ENCODE measurements around the gene PHKG1. TPM values are rescaled to one million over a fixed set of nuclear protein-coding genes. Genes with fewer than 3 reads are reported as not detected.

Gene PHKG1
- polyA plus RNA-seq, 1 donor (not counting 4 experiments of a cell fraction or from before 2014, with no cell fraction given), result 0.25 TPM

DNA sequence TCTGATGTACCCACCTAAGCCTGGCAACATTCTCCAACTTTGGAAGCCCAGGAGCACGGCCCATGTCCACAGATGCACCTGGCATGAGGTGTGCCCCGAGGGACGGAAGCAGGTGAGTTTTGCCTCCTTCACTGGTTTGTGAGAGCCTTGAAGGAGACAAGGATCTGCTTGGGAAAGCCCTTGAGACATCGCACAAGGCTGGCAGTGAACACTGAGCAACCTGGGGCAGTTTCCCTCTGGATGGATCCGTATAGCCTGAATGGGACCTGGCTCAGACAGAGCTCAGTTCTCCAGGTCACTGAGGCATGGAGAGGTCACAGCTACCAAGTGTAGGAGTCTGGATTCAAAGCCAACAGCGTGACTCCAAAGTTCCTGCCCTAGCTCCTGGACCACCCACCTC is 32.2 kb upstream of the PHKG1 start:
- Histone ChIP-seq H3K4me1 (ENCODE audit: control insufficient read depth, extremely low read depth, insufficient read depth, low read length) (no peaks in the 10 kb centered on the region), H2AFZ (ENCODE audit: control insufficient read depth, low read length) (no peak overlapping the region), H3K9me3 (ENCODE audit: control insufficient read depth, low read depth, low read length) (no peaks in the 10 kb centered on the region), H3K4me2 (ENCODE audit: control insufficient read depth, extremely low read depth, insufficient read depth, low read depth, low read length) (no peak overlapping the region), H3K27ac (ENCODE audit: control insufficient read depth, insufficient read depth, low read length) (no peak overlapping the region), H3K27me3 (ENCODE audit: control insufficient read depth, extremely low read depth, insufficient read depth, low read length) (no peaks in the 10 kb centered on the region), H4K20me1 (ENCODE audit: control insufficient read depth, extremely low read depth, insufficient read depth, low read length) (no peaks in the 10 kb centered on the region), H3K4me3 (ENCODE audit: control insufficient read depth in 2 of 3, extremely low read depth in 1 of 3, insufficient read depth in 2 of 3, low read depth in 1 of 3, low read length in 3 of 3) (no peak overlapping the region), H3K36me3 (ENCODE audit: control insufficient read depth in 2 of 2, extremely low read depth in 1 of 2, insufficient read depth in 2 of 2, low read length in 2 of 2) (no peaks in the 10 kb centered on the region), H3K9me1 (ENCODE audit: control insufficient read depth, extremely low read depth, insufficient read depth, low read length) (no peaks in the 10 kb centered on the region), H3K79me2 (ENCODE audit: control insufficient read depth, insufficient read depth, low read length) (no peaks in the 10 kb centered on the region), H3K9ac (ENCODE audit: control insufficient read depth, extremely low read depth, insufficient read depth, low read length) (no peak overlapping the region)
- TF ChIP-seq, protein P1, sequence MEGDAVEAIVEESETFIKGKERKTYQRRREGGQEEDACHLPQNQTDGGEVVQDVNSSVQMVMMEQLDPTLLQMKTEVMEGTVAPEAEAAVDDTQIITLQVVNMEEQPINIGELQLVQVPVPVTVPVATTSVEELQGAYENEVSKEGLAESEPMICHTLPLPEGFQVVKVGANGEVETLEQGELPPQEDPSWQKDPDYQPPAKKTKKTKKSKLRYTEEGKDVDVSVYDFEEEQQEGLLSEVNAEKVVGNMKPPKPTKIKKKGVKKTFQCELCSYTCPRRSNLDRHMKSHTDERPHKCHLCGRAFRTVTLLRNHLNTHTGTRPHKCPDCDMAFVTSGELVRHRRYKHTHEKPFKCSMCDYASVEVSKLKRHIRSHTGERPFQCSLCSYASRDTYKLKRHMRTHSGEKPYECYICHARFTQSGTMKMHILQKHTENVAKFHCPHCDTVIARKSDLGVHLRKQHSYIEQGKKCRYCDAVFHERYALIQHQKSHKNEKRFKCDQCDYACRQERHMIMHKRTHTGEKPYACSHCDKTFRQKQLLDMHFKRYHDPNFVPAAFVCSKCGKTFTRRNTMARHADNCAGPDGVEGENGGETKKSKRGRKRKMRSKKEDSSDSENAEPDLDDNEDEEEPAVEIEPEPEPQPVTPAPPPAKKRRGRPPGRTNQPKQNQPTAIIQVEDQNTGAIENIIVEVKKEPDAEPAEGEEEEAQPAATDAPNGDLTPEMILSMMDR (optimal IDR thresholded peaks at IDR 0.05 in 1 of 3, IDR thresholded peaks at IDR 0.05 in 1 of 3, conservative IDR thresholded peaks at IDR 0.05 in 1 of 3; ENCODE audit: extremely low read depth in 1 of 3, insufficient read depth in 2 of 3, low read length in 3 of 3), result no peak
- no peak for TF ChIP-seq EZH2 (IDR thresholded peaks at IDR 0.05; ENCODE audit: low read length)
- DNase-seq (ENCODE audit: low read depth, low spot score), result no peak
- no peak for FAIRE-seq
- dilution Hi-C loops (cut with MboI; ENCODE audit: extremely low pct_ligation_motif_present, low sequenced_read_pairs), result no loop called here

DNA sequence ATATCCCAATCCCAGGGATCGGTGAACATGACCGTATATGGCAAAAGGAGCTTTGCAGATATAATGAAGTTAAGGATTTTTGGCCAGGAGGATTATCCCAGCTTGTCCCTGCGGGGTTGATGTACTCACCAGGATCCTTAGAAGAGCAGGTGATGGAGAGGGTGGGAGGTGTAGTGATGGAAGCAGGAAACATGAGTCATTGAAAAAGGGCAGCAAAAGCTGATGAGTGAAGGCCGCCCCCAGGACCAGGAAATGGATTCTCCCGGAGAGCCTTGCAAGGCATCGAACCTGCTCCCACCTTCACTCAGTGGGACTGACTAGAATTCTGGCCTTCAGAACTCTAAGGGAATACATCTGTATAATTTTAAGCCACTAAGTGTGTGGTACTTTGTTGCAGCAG is 28.7 kb upstream of the PHKG1 start:
- DNase-seq (ENCODE audit: low read depth, low spot score) (no peak), FAIRE-seq (no peak)
- Histone ChIP-seq H3K9me3 (ENCODE audit: control insufficient read depth, low read depth, low read length) (no peaks in the 10 kb centered on the region), H2AFZ (ENCODE audit: control insufficient read depth, low read length) (no peak overlapping the region), H4K20me1 (ENCODE audit: control insufficient read depth, extremely low read depth, insufficient read depth, low read length) (no peaks in the 10 kb centered on the region), H3K9ac (ENCODE audit: control insufficient read depth, extremely low read depth, insufficient read depth, low read length) (no peak overlapping the region), H3K4me1 (ENCODE audit: control insufficient read depth, extremely low read depth, insufficient read depth, low read length) (no peaks in the 10 kb centered on the region), H3K27me3 (ENCODE audit: control insufficient read depth, extremely low read depth, insufficient read depth, low read length) (no peaks in the 10 kb centered on the region), H3K36me3 (ENCODE audit: control insufficient read depth in 2 of 2, extremely low read depth in 1 of 2, insufficient read depth in 2 of 2, low read length in 2 of 2) (no peaks in the 10 kb centered on the region), H3K4me2 (ENCODE audit: control insufficient read depth, extremely low read depth, insufficient read depth, low read depth, low read length) (no peak overlapping the region), H3K9me1 (ENCODE audit: control insufficient read depth, extremely low read depth, insufficient read depth, low read length) (no peaks in the 10 kb centered on the region), H3K27ac (ENCODE audit: control insufficient read depth, insufficient read depth, low read length) (no peak overlapping the region), H3K4me3 (ENCODE audit: control insufficient read depth in 2 of 3, extremely low read depth in 1 of 3, insufficient read depth in 2 of 3, low read depth in 1 of 3, low read length in 3 of 3) (no peak overlapping the region), H3K79me2 (ENCODE audit: control insufficient read depth, insufficient read depth, low read length) (no peaks in the 10 kb centered on the region)
- no peak for TF ChIP-seq EZH2 (IDR thresholded peaks at IDR 0.05; ENCODE audit: low read length)
- TF ChIP-seq, protein P1 (optimal IDR thresholded peaks at IDR 0.05 in 1 of 3, IDR thresholded peaks at IDR 0.05 in 1 of 3, conservative IDR thresholded peaks at IDR 0.05 in 1 of 3; ENCODE audit: extremely low read depth in 1 of 3, insufficient read depth in 2 of 3, low read length in 3 of 3), result no peak
- dilution Hi-C loops (cut with MboI; ENCODE audit: extremely low pct_ligation_motif_present, low sequenced_read_pairs), result no loop called here
